Measurements from ENCODE around the gene ZEB2.

ZEB2 gene

DNA sequence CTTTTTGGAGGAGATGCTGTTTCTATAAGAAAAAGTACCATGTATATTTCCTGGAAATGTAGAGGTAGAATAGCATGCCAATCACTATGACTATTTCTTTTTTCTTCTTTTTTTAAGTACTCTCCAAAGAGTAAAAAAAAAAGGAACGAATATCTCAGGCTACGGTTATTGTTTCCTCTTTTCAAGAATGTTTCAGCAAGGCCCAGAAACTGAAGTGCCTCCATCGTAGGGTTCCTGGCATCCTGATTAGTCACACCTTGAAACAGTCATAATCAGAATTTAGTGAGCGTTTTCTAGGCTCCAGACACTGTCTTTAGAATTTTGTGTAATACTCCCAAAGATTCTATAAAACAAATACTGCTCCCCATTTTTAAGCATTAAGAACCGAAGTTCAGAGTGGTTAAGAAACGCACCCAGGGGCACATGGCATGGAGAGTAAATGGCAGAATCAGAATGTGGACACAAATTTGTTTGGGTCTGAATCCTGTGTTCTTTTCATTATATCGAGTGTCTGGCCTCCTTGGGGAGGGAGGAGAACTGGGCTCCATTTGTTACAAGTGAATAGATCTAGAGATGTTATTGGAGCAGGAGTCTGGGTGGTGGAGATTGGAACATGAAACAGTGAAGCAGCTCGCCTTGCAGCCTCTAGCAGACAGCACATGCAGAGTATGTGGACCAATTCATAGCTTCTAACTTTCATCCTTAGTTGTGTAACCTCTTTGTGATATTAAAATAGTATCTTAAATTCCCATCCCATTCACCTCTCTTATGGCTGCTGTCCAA is 26.7 kb downstream of the ZEB2 start:
- DNase-seq: no peak

DNA sequence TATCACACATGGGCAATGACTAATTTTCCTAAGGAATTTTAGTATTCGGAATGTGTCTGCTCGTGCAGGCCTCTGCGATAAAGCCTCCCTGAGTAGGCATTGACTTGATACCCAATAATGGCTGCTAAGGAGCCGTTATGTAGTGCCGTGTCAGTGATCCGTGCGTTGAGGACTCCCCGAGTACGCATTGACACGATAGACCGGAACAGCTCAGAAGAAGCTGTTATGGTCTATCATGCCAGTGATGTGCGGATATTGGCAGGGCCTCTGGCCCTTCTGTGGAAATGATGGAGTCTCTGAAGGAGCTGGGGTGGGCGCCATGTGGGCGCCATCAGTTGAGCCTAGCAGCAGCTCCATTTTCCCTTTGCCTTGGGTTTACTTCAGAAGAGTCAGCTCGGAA is 29.1 kb downstream of the ZEB2 start:
- DNase-seq: no peak

DNA sequence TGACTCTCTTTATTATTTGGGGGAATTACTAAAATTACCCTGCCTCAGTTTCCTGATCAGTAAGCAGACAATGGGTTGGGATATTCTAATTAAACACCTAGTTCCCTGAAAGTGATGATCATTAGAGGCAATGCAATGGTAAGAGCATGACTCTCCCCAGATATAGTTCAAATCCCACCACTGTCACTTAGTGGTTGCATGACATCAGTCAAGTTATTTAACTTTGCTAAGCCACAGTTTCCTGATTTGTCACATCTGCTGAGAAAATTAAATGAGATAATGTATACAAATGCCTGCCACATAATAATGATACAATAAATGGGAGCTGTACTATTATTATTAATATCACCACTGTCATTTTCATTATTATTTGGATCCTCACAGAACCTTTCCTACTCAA is 29.9 kb downstream of the ZEB2 start:
- no peak for DNase-seq

DNA sequence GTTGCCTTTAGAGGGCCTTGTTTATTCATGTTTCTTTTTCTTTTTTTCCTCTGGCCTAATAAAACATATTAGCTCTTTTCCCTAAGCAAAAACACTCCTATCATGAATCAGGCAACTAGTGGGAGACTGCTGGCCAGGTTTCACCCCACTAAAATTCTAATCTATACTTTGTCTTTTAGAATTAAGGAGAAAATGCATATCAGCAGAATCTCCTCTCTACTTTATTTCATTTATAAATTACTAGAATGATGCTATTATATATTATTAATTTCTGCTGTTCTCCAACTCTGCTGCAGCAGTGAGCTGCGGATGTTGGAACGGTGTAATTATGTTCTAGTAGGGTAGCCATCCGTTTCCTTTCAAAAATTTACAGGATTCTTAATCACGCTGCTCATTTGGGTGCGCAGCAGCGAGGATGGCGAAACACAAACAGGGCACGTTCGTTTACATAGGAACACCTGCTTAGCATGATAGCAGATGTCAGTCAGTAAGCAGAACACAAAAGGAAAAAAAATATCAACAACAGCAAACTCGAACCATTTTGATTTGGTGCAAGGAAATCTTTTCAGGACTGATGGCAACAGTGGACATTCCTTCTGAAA is 30.5 kb downstream of the ZEB2 start:
- no peak for DNase-seq

DNA sequence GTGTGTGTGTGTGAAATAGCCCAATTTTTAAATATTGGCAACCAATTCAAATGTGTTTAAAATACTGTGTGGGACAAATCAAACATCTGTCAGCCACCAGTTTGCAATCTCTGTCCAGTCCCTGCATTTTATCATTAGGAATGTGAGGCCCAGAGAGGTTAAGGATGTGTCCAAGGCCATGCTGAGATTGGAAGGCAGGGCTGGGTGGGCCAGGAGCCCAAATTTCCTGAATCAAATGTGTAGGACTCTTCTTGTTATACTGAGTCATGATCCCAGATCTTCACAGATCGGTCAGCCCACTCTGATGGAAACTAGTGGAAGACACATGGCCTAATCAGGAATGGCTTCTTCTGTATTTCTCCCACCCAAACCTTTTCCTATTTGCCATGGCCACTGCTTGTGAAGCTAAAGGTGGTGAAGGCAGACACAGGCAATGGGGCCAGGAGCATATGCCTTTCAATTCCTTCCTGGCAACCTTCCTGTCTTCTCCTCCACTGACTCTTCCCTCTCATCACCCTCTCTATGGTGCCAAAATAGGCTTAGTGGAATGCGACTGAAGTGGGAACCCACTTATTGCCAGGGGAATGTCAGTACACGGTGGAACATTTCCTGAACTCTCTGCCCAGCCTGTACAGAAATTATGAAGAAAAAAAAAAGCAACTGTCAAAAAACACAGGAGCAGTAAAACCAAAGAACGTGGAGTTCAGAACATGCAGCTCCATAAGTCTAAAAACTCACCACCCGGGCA is 35.5 kb downstream of the ZEB2 start:
- DNase-seq: no peak

DNA sequence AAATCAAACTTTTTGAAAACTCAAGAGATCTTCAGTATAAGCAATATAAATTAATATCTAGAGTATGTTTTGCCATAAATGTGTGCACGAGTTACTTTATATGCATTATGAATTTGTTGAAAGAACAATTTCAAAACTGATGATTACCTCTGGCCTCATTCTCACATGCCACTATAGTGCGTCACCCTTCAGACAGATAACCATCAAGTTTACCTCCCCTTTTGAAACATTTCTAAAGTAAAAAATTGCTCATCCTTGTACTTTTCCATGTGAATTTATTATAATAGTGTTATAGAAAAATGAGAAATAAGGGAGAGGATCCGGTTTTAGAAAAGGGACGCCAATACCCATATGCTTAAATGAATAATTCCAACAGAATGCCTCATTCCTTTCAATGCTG is 38.3 kb downstream of the ZEB2 start:
- DNase-seq: no peak

DNA sequence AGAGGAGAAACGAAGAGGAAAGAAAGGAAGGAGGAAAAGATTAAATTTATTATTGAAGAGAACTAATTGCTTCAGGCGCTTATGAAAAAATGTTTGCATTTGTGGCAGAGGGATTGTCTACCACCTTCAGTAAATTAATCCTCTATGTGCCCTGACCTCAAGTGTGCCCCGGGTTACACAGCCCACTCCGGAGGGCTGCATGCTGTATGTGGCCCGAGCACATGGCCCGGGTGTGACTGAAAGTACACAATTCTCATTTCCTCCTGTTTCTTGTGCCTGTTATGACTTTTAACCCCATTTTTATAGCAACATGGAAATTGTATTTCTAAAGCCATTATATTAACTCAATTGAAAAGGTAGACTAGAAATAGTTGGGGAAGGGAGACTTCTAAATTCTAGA is 38.8 kb downstream of the ZEB2 start:
- DNase-seq: no peak

DNA sequence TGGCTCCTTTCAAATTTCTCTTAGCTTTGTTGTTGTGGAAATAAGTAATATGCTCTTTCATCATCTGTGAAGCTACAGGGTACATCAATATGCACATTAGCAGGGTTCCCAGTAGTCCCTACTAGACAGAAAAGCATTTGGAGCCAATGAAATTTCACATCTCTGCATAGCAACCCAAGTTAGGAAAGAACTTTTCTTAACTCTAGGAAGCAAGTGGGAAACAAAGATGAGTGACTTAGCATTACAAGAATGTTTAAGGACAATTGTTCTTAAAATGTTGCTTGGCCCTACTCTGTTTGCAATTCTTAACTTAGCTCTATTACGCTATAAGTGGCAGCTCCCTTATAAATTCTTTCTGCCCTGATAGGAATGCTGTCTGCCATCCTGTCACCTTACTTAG is 39.6 kb downstream of the ZEB2 start:
- no peak for DNase-seq

DNA sequence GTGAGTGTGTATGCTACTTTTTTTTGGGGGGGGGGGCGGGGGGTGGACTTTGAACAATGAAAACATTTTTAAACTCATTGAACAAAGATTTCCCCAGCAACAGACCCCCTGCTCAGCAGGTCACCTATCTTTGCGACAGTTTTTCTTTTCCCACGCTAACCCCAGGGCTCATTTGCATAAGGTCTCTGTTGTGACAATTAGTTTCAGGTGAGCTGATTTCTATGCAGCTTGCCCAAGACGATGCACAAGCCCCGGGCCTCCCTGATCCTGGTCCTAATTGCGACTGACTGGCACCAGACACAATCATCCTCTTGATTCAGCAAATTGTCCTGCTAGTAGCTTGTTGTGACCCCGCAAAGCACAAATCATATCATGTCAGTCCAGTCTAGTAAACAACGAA is 40.3 kb downstream of the ZEB2 start:
- DNase-seq: peak; percentile 52

DNA sequence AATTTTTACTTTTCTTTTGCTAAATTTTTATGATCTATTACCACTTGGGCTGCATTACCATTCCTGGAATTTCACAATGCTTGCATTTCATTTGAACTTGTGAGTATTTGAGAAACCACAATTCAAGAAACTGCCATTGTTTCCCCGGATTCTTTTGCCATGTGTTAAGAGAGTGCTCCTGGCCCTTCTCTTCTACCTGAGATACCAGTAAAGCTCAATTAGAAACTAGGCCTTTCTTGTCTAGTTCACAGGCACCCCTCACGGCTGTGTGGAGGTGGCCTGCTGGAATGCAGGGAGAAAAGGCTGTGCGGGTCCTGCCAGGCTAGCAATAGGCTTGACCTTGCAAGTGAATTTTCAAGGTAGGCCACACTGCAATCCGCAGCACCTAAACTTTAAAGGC is 40.8 kb downstream of the ZEB2 start:
- DNase-seq: no peak

DNA sequence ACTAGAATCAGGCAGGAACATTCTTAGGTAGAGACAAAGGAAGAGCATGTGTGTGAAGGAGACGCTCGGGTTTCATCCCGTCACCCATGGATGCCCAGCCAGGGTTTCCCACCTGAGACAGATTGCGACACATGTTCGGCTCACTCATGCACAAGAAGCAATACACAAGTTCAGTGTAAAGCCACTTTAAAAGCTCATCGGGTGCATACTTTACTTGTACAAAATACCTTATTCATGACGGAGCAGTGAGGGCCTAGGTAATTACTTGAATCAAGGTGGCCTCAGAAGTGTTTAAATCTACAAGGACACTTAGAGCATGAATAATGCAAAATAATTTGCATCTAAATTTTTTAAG is 42.0 kb downstream of the ZEB2 start:
- DNase-seq: no peak

DNA sequence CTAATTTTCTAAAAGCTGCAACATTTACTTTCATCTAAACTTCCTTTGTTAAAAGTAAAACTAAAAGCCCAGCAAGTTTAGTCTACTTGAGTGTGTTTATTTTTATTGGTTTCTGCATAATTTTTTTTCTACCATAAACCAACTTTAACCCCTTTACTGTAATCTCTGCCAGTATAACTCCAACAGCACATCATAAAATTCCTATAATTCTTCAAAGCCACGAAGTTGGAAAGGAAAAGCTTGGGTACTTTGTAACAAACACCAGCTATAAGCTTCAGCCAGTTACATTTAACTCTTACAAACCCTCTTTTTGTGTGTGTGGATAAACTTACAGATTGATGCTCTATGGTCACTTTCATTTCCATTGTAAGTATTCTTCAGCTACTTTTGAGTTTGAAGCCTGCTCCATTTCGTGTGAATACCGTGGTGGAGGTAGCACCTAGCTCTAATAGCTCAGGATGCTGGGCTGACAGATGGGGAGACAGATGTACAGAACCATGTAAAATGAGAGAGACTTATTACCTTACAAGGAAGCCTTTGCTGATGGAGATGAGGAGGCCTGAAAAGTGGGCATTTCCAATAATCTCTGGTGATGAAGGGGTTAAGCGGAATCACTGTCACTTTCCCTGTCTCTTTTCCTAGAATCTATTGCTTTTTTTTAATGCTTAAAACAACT is 42.5 kb downstream of the ZEB2 start:
- no peak for DNase-seq

DNA sequence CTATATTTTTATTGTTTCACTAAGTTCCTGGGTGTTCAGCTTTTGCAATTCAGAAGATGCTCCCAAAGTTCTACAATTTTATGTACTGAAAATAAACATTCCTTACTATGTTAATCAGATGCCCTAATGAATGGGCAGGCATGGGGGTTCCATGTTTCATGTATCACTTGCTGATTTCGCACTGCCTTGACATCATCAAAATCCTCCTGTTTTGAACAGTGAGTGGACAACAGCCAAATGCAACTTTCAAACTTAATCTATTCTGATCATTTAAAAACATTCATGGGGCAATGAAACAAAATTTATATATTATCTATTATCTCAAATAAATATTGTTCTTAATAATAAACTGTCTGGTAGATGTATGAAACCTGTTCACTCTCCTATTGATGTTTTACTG is 43.2 kb downstream of the ZEB2 start:
- DNase-seq: no peak

DNA sequence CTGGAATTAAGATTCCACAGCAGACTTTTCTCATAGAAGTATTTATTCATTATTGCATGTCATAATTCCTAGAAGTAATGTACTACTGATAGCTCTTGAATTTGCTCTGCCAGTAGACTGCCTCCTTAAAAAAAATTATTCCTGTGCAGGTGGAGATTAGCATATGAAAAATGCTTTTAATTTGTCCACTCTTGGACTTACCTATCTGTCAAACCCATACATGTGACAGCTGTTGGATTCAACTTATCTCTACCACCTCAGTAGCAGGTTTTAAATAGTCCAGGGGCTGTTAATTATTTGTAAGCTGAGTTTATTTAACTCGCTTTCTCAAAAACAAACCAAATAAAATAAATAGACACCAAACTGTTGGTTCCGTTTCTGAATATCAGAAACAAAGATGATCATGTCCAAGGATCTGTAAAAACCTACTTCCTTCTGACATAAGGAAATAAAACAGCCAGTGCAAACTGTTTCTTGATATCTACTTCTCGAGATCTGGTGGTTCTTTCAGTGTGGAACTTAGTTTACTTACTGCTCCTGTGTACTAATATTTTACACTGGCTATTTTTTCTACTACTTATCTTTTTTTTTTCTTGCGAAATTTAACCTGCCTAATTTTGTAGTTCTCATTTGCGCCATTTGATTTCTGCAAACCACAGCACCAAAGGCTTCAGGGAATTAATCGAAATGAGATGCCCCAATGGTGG is 44.2 kb downstream of the ZEB2 start:
- DNase-seq: no peak

DNA sequence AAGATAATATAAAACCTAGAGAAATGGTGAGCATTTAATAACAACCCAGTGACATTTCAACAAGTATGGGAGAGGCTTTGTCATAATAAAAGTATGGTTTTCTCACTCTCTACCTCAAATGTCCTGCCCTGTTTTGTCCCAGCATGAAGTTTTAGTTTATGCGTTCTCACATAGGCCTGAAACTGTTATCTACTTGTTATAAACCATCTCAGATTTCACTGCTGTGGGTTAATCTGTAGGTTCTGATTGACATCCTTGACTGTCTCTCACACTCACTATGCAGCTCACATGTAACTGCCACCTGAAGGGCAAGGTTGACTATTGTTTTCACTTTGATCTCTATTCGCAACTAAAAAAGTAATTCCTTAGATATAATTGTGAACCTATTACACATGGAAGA is 44.9 kb downstream of the ZEB2 start:
- DNase-seq: no peak

DNA sequence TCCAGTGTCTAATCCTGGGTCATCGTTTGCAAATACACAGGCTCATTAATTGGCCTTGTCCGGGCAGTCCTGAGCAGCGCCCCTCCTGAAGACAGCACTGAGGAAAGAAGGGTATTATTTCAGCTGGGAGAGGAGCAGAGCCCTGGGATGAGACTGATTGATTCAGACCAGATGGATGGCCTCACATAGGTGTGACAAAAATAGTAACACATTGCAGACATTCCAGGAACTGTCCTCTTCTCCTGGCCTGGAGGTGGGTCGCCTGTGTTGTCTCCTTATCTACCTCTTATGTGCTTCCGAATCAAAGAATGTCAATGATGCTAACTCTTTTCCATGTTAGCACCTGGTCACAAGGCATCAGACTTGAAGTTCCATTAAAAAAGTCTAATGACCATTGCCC is 45.9 kb downstream of the ZEB2 start:
- no peak for DNase-seq

DNA sequence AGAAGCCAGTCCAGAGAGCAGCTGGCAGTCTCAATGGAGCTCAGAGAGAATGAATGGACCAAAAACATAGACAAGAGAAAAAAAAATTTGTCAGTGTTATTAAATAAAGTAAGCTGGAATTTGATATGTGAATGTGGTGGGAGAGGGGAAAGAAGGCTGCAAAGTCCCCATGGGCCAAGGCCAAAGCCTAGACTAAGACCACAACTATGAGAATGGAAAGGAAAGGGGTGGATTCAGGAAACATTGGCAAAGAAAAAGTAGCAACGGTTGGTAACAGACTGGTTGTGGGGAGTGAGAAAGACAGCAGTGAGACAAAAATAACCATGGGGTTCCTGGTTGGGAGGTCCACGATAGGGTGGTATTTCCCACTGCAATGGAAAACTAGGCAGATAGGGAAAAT is 47.0 kb downstream of the ZEB2 start:
- no peak for DNase-seq

DNA sequence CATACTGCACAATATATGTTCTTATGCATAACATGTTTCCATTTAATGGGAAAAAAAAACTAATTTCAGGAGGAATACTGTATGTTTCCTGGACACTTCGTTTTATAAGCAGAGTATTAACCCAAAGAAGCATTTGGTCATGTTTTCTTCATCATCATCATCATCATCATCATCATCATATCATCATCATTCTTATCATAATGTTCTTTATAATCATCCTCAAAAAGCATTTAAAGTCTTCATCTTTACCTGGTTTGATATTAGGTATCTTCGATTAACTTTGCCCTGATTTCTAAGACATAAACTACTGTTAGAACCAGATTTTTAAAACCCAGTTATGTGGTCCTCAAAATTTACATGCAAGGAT is 47.9 kb downstream of the ZEB2 start:
- DNase-seq: no peak

DNA sequence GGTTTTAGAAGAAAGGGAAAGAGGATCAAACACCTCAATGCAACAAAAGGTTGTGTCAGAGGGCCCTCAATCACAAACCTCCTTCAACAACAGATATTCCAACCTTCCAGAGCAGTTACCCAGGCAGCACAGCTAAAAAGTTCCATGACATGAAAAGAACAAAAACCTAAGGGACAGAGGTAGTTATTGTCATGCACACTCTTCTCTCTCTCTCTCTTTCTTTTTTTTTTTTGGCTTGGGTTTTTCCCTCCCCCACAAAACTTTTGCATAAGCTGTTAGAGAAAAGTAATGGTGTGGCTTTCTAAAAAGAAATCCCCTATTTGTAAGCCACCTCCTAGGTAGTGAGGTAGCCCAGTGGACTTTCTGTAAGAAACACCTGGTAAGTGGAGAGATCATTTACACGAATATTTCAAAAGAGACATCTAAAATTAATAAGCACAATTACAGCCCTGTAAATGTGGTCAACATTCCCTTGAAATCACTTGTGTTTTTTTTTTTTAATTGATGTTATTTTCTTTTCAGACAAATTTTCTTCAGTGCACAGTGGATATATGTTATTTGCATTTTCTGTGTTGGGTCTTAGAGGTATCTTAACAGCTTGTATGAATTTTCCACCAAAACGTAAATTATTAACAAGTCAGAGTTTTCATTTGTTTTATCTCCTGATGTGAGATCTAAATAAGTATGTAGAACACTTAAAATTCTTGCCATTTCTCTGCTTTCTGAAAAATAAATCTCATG is 48.4 kb downstream of the ZEB2 start:
- DNase-seq: no peak

DNA sequence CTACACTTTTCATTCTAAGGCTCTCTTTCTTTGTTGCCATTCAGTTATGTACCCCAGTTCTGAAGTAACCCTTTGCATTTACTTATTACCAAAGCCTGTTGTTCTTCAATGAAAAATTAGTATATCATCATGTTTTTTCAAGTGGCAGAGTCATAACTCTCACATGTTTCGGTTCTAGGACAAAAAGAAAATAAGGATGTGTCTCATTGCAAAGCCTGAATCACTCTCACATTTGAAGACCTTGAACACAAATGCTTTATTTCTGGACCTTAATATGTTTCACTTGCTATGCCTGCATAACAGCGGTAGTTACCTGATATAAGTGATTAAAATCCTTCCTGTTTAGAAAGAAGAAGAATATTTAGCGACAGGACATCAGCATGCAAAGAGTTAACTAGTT is 49.1 kb downstream of the ZEB2 start:
- no peak for DNase-seq

DNA sequence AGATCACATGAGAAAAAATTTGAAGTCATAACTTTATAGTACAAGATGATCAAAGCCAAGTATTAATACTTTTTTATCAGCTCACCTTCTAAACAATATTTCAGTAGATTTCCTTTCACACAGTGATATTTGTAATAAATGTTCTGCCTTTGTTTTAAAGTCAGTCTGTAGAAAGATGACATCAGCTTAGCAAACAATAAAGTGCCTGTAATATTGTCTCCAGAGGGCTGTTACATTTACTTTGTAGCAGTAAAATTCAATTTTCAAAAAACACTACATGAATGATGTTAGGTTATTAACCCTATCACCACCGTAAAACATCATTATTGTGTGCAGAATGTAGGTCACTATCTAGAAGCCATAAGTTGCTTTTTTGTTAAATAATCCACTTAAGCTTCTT is 49.6 kb downstream of the ZEB2 start:
- DNase-seq: no peak

DNA sequence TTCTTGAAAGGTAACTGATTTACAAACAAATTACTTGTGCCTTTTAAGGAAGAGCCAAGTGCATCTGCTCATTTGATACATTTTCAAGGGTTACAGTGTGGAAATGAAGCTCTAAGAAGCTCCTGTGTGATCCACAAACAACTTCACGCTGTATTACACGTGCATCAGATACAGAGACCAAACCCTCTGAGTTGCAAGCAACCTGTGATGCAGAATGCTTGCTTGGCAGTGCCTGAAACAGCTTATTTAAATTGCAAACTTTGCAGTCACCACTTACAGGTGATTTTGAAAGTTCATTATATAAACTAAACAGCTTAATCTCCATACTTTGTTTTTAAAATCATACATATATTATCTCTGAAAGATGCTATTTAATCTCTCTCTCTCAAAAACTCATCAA is 50.1 kb downstream of the ZEB2 start:
- DNase-seq: no peak
